ENCODE data around the gene COMMD9.

The COMMD9 gene

GRCh38 chr11:36295926-36296325 is 6.7 kb upstream of the COMMD9 start, which contains the start of gene PRR5L:
Gene PRR5L, plus strand, starts transcription at chr11:36296288. Its CDS starts 104,834 bp downstream, at chr11:36401122.
- no peak for DNase-seq

GRCh38 chr11:36292311-36292722 is 3.1 kb upstream of the COMMD9 start:
- DNase-seq = peak; percentile 32

GRCh38 chr11:36288442-36289225 is 590 bp downstream of the COMMD9 start:
- no peak for DNase-seq

- DNase-seq = no peak
Measured at GRCh38 chr11:36282926-36283325, 6.3 kb downstream of the COMMD9 start.

- no peak for DNase-seq
Measured at GRCh38 chr11:36281850-36282249, 7.4 kb downstream of the COMMD9 start.

- no peak for DNase-seq
Measured at GRCh38 chr11:36280531-36280930, 8.7 kb downstream of the COMMD9 start.

GRCh38 chr11:36278531-36279282 is 10.5 kb downstream of the COMMD9 start:
- DNase-seq = no peak

GRCh38 chr11:36274414-36274813 is 14.8 kb downstream of the COMMD9 start:
- no peak for DNase-seq

- DNase-seq = no peak
Measured at GRCh38 chr11:36273110-36273509, 16.1 kb downstream of the COMMD9 start.

GRCh38 chr11:36271794-36272407 is 17.3 kb downstream of the COMMD9 start:
- DNase-seq = no peak

GRCh38 chr11:36270701-36271100 is 18.5 kb downstream of the COMMD9 start:
- no peak for DNase-seq

- DNase-seq = no peak
Measured at GRCh38 chr11:36268337-36268985, 20.8 kb downstream of the COMMD9 start.

GRCh38 chr11:36266767-36267166 is 22.5 kb downstream of the COMMD9 start:
- no peak for DNase-seq

- DNase-seq = peak; percentile 45
Measured at GRCh38 chr11:36265793-36266628, 23.2 kb downstream of the COMMD9 start.

- no peak for DNase-seq
Measured at GRCh38 chr11:36264973-36265344, 24.3 kb downstream of the COMMD9 start.

GRCh38 chr11:36264011-36264972 is 24.9 kb downstream of the COMMD9 start:
- DNase-seq = no peak

- DNase-seq = no peak
Measured at GRCh38 chr11:36261094-36261493, 28.1 kb downstream of the COMMD9 start.

GRCh38 chr11:36258730-36259360 is 30.4 kb downstream of the COMMD9 start:
- DNase-seq = peak; percentile 75

- no peak for DNase-seq
Measured at GRCh38 chr11:36257351-36257750, 31.9 kb downstream of the COMMD9 start.

- DNase-seq = peak; percentile 14
Measured at GRCh38 chr11:36254713-36255112, 34.5 kb downstream of the COMMD9 start.

Measured in fibroblast of skin of abdomen (primary cell).